Osteoblast (primary cell): ENCODE data around the gene SNED1. TPM values are rescaled to one million over a fixed set of nuclear protein-coding genes. Genes with fewer than 3 reads are reported as not detected.

Experiments
- DNase-seq: peaks from one replicate; pipeline ENCODE4 v3.0.0; 2011; ENCODE audit warnings: low spot score, mixed read lengths; ENCODE audit not compliant: insufficient read length; ENCODE audit errors: missing footprints
- H2AFZ ChIP-seq: 2 replicates; pipeline ENCODE4 v1.6.0; 2011; ENCODE audit warnings: mild to moderate bottlenecking, low read length
- H3K27ac ChIP-seq: 2 replicates; pipeline ENCODE4 v1.5.1; 2011; ENCODE audit warnings: mild to moderate bottlenecking, low read depth, low read length, moderate library complexity
- H3K27me3 ChIP-seq: 2 replicates; pipeline ENCODE4 v1.6.0; 2012; ENCODE audit warnings: mild to moderate bottlenecking, control low read depth, inconsistent platforms, low read length, moderate library complexity; ENCODE audit not compliant: insufficient read depth
- H3K36me3 ChIP-seq: 2 replicates; pipeline ENCODE4 v1.5.1; 2011; ENCODE audit warnings: mild to moderate bottlenecking, low read length, control low read depth, moderate library complexity; ENCODE audit not compliant: insufficient read depth
- H3K4me1 ChIP-seq: 2 replicates; pipeline ENCODE4 v1.5.1; 2011; ENCODE audit warnings: mild to moderate bottlenecking, low read length, control low read depth, moderate library complexity; ENCODE audit not compliant: insufficient read depth
- H3K4me2 ChIP-seq: 2 replicates; pipeline ENCODE4 v1.6.0; 2011; ENCODE audit warnings: mild to moderate bottlenecking, low read length; ENCODE audit not compliant: insufficient read depth
- H3K4me3 ChIP-seq: fragments of 200-600 bp; sonication (generic); 3 replicates; pipeline ENCODE4 v1.5.1; 2012; ENCODE audit warnings: mild to moderate bottlenecking, low read length, inconsistent platforms; ENCODE audit not compliant: insufficient read depth
- H3K79me2 ChIP-seq: 2 replicates; pipeline ENCODE4 v1.6.0; 2012; ENCODE audit warnings: mild to moderate bottlenecking, low read length, control low read depth, inconsistent platforms; ENCODE audit not compliant: insufficient read depth
- H3K9me3 ChIP-seq: 2 replicates; pipeline ENCODE4 v1.5.1; 2011; ENCODE audit warnings: low read depth, low read length, control low read depth
- H4K20me1 ChIP-seq: 2 replicates; pipeline ENCODE4 v1.6.0; 2012; ENCODE audit warnings: mild to moderate bottlenecking, low read length, control low read depth; ENCODE audit not compliant: insufficient read depth
- total RNA-seq: library from RNA; depleted of rRNA; stranded (reverse); fragments of >200 nt; gene quantifications from 2 replicates; pipeline ENCODE4 v1.2.3, GENCODE V29; 2012
- TF ChIP-seq, protein P1 (sequence below): IDR thresholded peaks from 2 replicates; pipeline ENCODE4 v1.5.1; 2011; ENCODE audit warnings: mild to moderate bottlenecking, low read depth, low read length, moderate library complexity; ENCODE audit errors: extremely low read depth

The SNED1 gene
- total RNA-seq, 1 donor, result 94.8 TPM

DNA sequence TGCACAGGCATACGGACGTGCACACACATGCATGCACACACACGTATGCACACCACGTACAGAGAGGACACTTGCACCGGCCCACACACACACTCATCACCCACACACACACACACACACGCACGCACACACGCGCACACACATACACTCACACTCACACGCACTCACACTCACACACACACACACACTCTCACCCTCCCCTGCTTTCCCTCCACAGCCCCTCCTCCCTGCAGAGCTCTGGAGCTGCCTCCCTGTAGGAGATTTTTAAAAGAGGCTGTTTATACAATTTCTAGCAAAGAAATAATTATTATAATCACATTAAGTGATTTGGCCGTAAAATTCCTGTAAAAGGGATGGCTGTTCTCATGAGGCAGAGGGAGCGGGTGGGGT is 36.5 kb upstream of the SNED1 start:
- TF ChIP-seq, protein P1, sequence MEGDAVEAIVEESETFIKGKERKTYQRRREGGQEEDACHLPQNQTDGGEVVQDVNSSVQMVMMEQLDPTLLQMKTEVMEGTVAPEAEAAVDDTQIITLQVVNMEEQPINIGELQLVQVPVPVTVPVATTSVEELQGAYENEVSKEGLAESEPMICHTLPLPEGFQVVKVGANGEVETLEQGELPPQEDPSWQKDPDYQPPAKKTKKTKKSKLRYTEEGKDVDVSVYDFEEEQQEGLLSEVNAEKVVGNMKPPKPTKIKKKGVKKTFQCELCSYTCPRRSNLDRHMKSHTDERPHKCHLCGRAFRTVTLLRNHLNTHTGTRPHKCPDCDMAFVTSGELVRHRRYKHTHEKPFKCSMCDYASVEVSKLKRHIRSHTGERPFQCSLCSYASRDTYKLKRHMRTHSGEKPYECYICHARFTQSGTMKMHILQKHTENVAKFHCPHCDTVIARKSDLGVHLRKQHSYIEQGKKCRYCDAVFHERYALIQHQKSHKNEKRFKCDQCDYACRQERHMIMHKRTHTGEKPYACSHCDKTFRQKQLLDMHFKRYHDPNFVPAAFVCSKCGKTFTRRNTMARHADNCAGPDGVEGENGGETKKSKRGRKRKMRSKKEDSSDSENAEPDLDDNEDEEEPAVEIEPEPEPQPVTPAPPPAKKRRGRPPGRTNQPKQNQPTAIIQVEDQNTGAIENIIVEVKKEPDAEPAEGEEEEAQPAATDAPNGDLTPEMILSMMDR, result no peak
- Histone ChIP-seq H3K79me2 (no peaks in the 10 kb centered on the region), H4K20me1 (no peaks in the 10 kb centered on the region), H3K27me3 (no peaks in the 10 kb centered on the region), H3K4me2 (peak overlapping the region; percentile 76), H2AFZ (no peak overlapping the region), H3K36me3 (no peaks in the 10 kb centered on the region), H3K27ac (no peak overlapping the region), H3K9me3 (no peaks in the 10 kb centered on the region), H3K4me3 (no peak overlapping the region), H3K4me1 (peaks cover 24% of the 10 kb centered on the region)
- DNase-seq, result peak; percentile 8

DNA sequence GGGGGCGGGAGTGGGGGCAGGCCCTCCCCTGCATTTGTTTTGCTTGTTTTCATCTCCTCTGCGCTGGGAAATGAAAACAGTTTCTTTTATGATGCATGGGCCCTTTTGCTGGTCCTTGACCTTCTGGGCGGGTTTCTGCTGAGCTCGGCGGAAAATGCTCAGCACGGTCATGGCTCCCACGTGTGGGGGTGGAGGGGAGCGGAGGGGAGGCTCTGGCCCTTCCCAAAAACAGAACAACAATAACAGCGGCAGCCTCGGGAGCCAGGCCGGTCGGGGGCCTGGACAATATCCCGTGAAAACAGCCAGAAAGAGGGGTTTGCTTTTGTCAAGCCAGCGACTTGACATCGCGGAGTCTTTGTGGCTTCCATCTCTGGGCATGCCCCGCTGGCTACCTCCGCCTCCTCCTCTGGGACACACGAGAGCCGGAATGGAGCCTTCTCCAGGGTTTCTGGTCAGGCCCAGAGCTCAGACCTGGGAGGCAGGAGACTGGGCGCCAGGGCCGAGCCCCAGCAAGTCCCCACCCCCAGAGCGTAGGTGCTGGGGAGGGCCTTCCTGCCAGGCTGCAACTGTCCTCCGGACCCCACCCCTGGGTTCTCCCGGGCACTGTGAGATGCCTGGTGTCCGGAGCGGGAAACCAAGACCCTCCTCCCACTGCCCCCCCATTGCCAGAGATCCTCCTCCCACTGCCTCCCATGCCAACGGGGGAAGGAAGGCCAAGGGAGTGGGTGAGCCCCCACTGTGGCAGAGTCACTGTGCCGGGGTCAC is 35.9 kb upstream of the SNED1 start:
- Histone ChIP-seq H3K9me3 (no peaks in the 10 kb centered on the region), H3K4me2 (peak overlapping the region; percentile 76), H3K36me3 (no peaks in the 10 kb centered on the region), H3K27me3 (no peaks in the 10 kb centered on the region), H3K79me2 (no peaks in the 10 kb centered on the region), H3K4me3 (peak overlapping the region; percentile 51), H3K27ac (no peak overlapping the region), H2AFZ (peak overlapping the region; percentile 81), H3K4me1 (peaks cover 24% of the 10 kb centered on the region), H4K20me1 (no peaks in the 10 kb centered on the region)
- TF ChIP-seq, protein P1, result no peak
- peak; percentile 94 for DNase-seq

DNA sequence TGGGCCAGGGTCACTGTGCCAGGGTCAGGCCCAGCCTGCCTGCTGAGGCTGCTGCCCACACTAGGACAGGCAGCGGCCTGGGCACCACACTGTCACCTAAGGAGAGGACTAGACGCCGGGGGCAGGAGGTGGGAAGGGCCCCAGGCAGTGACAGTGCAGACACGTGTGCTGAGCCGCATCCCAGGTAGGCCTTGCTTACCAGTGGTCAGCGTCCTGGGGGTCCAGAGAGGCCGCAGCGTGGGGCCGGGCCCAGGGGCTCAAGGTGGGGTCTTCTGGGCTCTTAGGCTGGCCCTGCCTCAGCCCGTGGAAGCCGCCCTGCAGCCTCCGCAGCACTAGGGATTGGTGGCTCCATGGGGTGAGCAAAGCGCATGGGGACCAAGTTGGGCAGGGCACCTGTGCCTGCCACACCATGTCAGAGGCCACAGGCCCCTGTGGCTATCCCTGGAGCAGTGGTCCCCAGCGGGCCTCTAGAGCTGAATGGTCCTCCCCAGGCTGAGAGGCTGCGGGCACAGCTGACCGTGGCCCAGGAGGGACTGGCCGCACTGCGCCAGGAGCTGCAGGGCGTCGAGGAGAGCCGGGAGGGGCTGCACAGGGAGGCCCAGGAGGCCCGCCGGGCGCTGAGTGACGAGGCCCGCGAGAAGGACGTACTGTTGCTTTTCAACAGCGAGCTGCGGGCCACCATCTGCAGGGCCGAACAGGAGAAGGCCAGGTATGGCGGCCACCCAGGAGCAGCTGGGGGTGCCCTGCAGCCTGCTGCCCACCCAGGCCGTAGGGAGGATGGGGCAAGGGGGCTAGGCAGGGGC is 35.2 kb upstream of the SNED1 start:
- peaks cover 16% of the 10 kb centered on the region for H3K4me1 ChIP-seq
- TF ChIP-seq, protein P1, result no peak
- H3K9me3 ChIP-seq, result no peaks in the 10 kb centered on the region
- no peaks in the 10 kb centered on the region for H3K79me2 ChIP-seq
- no peaks in the 10 kb centered on the region for H4K20me1 ChIP-seq
- DNase-seq, result peak; percentile 89
- no peaks in the 10 kb centered on the region for H3K36me3 ChIP-seq
- H3K4me2 ChIP-seq, result no peak overlapping the region
- no peak overlapping the region for H3K27ac ChIP-seq
- H2AFZ ChIP-seq, result no peak overlapping the region
- no peak overlapping the region for H3K4me3 ChIP-seq
- no peaks in the 10 kb centered on the region for H3K27me3 ChIP-seq
